IMR-90 (cell line): ENCODE data around the gene GABBR2. TPM values are rescaled to one million over a fixed set of nuclear protein-coding genes. Genes with fewer than 3 reads are reported as not detected.

Experiments
- ATAC-seq: fragments of 200-7000 bp; cut with Tn5 transposase; 2 replicates; pipeline ENCODE4 v1.9.1; 2020; ENCODE audit warnings: low read depth, mild to moderate bottlenecking, moderate library complexity
- BruUV-seq: library from RNA; stranded (reverse); fragments of 400-500 nt; replicated peaks from 2 replicates; lab custom pipeline; 2021; lab: Mats Ljungman, UMichigan
- CTCF ChIA-PET: fragments of 300-600 bp; formaldehyde crosslinking; extraction: SDS; loops from one replicate; lab custom pipeline; 2021; ENCODE audit warnings: antibody characterized with exemption; lab: Yijun Ruan, JAX
- POLR2A ChIA-PET: fragments of 300-600 bp; sonication (Branson Sonifier 250); formaldehyde crosslinking; loops from one replicate; lab custom pipeline; 2022; ENCODE audit warnings: antibody characterized with exemption; ENCODE audit not compliant: unreplicated experiment; lab: Charles Lee
- DNase-seq: peaks from one replicate; pipeline ENCODE4 v3.0.0; 2013
- H2AFZ ChIP-seq: replicated peaks from 2 replicates; pipeline ENCODE3; 2013; ENCODE audit warnings: low read length, mild to moderate bottlenecking; ENCODE audit not compliant: poor library complexity
- H2AK5ac ChIP-seq: 2 replicates; pipeline ENCODE4 v1.6.1; 2013; ENCODE audit warnings: low read depth, low read length, inconsistent platforms
- H2AK9ac ChIP-seq: replicated peaks from 2 replicates; pipeline ENCODE3; 2013; ENCODE audit warnings: mild to moderate bottlenecking, low read depth, low read length, moderate library complexity; ENCODE audit not compliant: poor library complexity
- H2BK120ac ChIP-seq: 2 replicates; pipeline ENCODE4 v1.6.1; 2013; ENCODE audit warnings: low read depth, low read length, inconsistent platforms
- H2BK15ac ChIP-seq: 3 replicates; pipeline ENCODE4 v1.6.1; 2013; ENCODE audit warnings: low read depth, low read length, inconsistent platforms
- H2BK20ac ChIP-seq: 2 replicates; pipeline ENCODE4 v1.6.1; 2013; ENCODE audit warnings: low read depth, mild to moderate bottlenecking, inconsistent platforms, low read length, moderate library complexity
- H2BK5ac ChIP-seq: 2 replicates; pipeline ENCODE4 v1.6.1; 2013; ENCODE audit warnings: mild to moderate bottlenecking, low read depth, low read length, inconsistent platforms; ENCODE audit not compliant: poor library complexity, severe bottlenecking
- H3K14ac ChIP-seq: replicated peaks from 2 replicates; pipeline ENCODE4 v1.6.1; 2013; ENCODE audit warnings: low read depth, low read length, inconsistent platforms
- H3K18ac ChIP-seq: 2 replicates; pipeline ENCODE4 v1.6.1; 2013; ENCODE audit warnings: low read depth, low read length, control low read depth
- H3K23ac ChIP-seq: 2 replicates; pipeline ENCODE4 v1.6.1; 2013; ENCODE audit warnings: low read depth, low read length, inconsistent platforms
- H3K27ac ChIP-seq: 2 replicates; pipeline ENCODE4 v1.5.1; 2013; ENCODE audit warnings: mild to moderate bottlenecking, control low read depth, low read length; ENCODE audit not compliant: insufficient read depth
- H3K27me3 ChIP-seq: 2 replicates; pipeline ENCODE4 v1.6.1; 2013; ENCODE audit warnings: low read length; ENCODE audit not compliant: control insufficient read depth, insufficient read depth
- H3K36me3 ChIP-seq: 2 replicates; pipeline ENCODE4 v1.6.1; 2013; ENCODE audit warnings: low read length, mixed read lengths; ENCODE audit not compliant: control insufficient read depth, insufficient read depth
- H3K4ac ChIP-seq: 2 replicates; pipeline ENCODE4 v1.6.1; 2013; ENCODE audit warnings: low read depth, low read length, inconsistent platforms
- H3K4me1 ChIP-seq: 2 replicates; pipeline ENCODE4 v1.6.1; 2013; ENCODE audit warnings: low read length, mixed read lengths; ENCODE audit not compliant: control insufficient read depth, insufficient read depth
- H3K4me2 ChIP-seq: 2 replicates; pipeline ENCODE4 v1.6.1; 2013; ENCODE audit warnings: low read depth, mild to moderate bottlenecking, control low read depth, low read length, moderate library complexity
- H3K4me3 ChIP-seq: 2 replicates; pipeline ENCODE4 v1.5.1; 2013; ENCODE audit warnings: low read depth, mild to moderate bottlenecking, control low read depth, low read length, moderate library complexity; ENCODE audit not compliant: insufficient read depth
- H3K56ac ChIP-seq: 2 replicates; pipeline ENCODE4 v1.6.1; 2013; ENCODE audit warnings: low read length, inconsistent platforms; ENCODE audit not compliant: insufficient read depth; ENCODE audit errors: extremely low read depth
- H3K79me1 ChIP-seq, 2 experiments: 2 replicates each; pipeline ENCODE4 v1.6.1; 2013; ENCODE audit warnings: low read length in 2 of 2, inconsistent platforms in 1 of 2, low read depth in 1 of 2
- H3K9ac ChIP-seq: 2 replicates; pipeline ENCODE4 v1.6.1; 2013; ENCODE audit warnings: low read depth, low read length, control low read depth
- H3K9me1 ChIP-seq: 2 replicates; pipeline ENCODE4 v1.6.1; 2013; ENCODE audit warnings: low read length, inconsistent platforms; ENCODE audit not compliant: insufficient read depth
- H3K9me3 ChIP-seq: 2 replicates; pipeline ENCODE4 v1.6.1; 2013; ENCODE audit warnings: low read length; ENCODE audit not compliant: control insufficient read depth, insufficient read depth
- H4K20me1 ChIP-seq: 2 replicates; pipeline ENCODE4 v1.6.1; 2013; ENCODE audit warnings: low read length, inconsistent platforms; ENCODE audit not compliant: insufficient read depth
- H4K5ac ChIP-seq: 2 replicates; pipeline ENCODE4 v1.6.1; 2013; ENCODE audit warnings: mild to moderate bottlenecking, low read depth, low read length, control low read depth
- H4K8ac ChIP-seq, 2 experiments: 2 replicates each; pipeline ENCODE4 v1.6.1; 2013; ENCODE audit warnings: low read depth in 2 of 2, low read length in 2 of 2, control low read depth in 1 of 2, inconsistent platforms in 1 of 2
- H4K91ac ChIP-seq: 2 replicates; pipeline ENCODE4 v1.6.1; 2013; ENCODE audit warnings: low read depth, low read length, inconsistent platforms; ENCODE audit not compliant: insufficient read depth
- CHD1 ChIP-seq: IDR thresholded peaks from 2 replicates; pipeline ENCODE4 v1.6.1; 2012; ENCODE audit warnings: low read depth, low read length, improper control_type of control experiment
- FOS ChIP-seq: fragments of 150-350 bp; IDR thresholded peaks from 2 replicates; pipeline ENCODE4 v1.6.1; 2016; ENCODE audit warnings: low read depth, low read length
- MAZ ChIP-seq: IDR thresholded peaks from 2 replicates; pipeline ENCODE4 v1.6.1; 2012; ENCODE audit warnings: low read depth, mild to moderate bottlenecking, low read length, improper control_type of control experiment, moderate library complexity, borderline replicate concordance
- MXI1 ChIP-seq: IDR thresholded peaks from 2 replicates; pipeline ENCODE4 v1.6.1; 2012; ENCODE audit warnings: low read depth, mild to moderate bottlenecking, low read length, moderate library complexity, borderline replicate concordance
- NFE2L2 ChIP-seq: fragments of 150-350 bp; IDR thresholded peaks from 2 replicates; pipeline ENCODE4 v1.6.1; 2016; ENCODE audit warnings: low read depth, mild to moderate bottlenecking, low read length
- RCOR1 ChIP-seq: IDR thresholded peaks from 2 replicates; pipeline ENCODE4 v1.6.1; 2012; ENCODE audit warnings: mild to moderate bottlenecking, low read length, improper control_type of control experiment; ENCODE audit not compliant: insufficient replicate concordance
- whole genome bisulfite sequencing, 2 experiments: methylation state at CpG; one replicate each; pipeline versions ENCODE4 v1.1.5 to v1.1.7; 2013; ENCODE audit warnings: missing lambda C conversion rate in 2 of 2; ENCODE audit not compliant: insufficient read length in 1 of 2; ENCODE audit errors: extremely low coverage in 2 of 2; 5-methylcytosine and 5-hydroxymethylcytosine counted together
- dilution Hi-C: fragments of 300-500 bp; cut with HindIII; formaldehyde crosslinking; loops from one replicate; pipeline ENCODE4 v1.14.3; 2018; ENCODE audit warnings: low sequenced_read_pairs; ENCODE audit not compliant: unreplicated experiment
- in situ Hi-C: fragments of 300-500 bp; cut with MboI; formaldehyde crosslinking; loops from 3 replicates; pipeline ENCODE4 v1.14.3; 2019; ENCODE audit warnings: low sequenced_read_pairs, inconsistent platforms, mixed read lengths
- intact Hi-C: fragments of 100-400 bp; cut with micrococcal nuclease; formaldehyde crosslinking; loops from 2 replicates; pipeline ENCODE4 v1.10.0; 2022
- polyA plus RNA-seq, 3 experiments: library from polyadenylated mRNA; depleted of rRNA; stranded (reverse); fragments of >200 nt; gene quantifications; 2 replicates each; pipeline ENCODE4 v1.2.3, GENCODE V29; 2012; ENCODE audit warnings: low replicate concordance in 1 of 3
- total RNA-seq: library from RNA; depleted of rRNA; stranded (reverse); fragments of >200 nt; gene quantifications from 2 replicates; pipeline ENCODE4 v1.2.3, GENCODE V29; 2012
- TF ChIP-seq, protein P1 (sequence below): fragments of 150-350 bp; IDR thresholded peaks from 2 replicates; pipeline ENCODE4 v1.6.1; 2017; ENCODE audit warnings: mild to moderate bottlenecking, antibody characterized with exemption, low read length, low read depth

The GABBR2 gene
- total and polyA plus RNA-seq, 2 of the 4 experiments (the other 2 are of a cell fraction): 14.2 to 20.3 TPM

GRCh38 chr9:98438666-98439065 lies 270.1 kb downstream of the GABBR2 start:
- Histone ChIP-seq H2BK120ac (no peak overlapping the region), H4K91ac (no peak overlapping the region), H3K79me1 (no peaks in the 10 kb centered on the region), H3K4me2 (no peak overlapping the region), H2AFZ (no peak overlapping the region), H3K9me1 (no peaks in the 10 kb centered on the region), H4K5ac (no peak overlapping the region), H3K9ac (no peak overlapping the region), H3K4ac (no peak overlapping the region), H3K4me1 (peaks cover 2% of the 10 kb centered on the region; the same call in 1 of the 2 replicates), H3K36me3 (peaks cover 1% of the 10 kb centered on the region; the same call in 1 of the 2 replicates), H3K27ac (no peak overlapping the region), H3K23ac (no peak overlapping the region), H2BK5ac (no peak overlapping the region), H3K27me3 (0 out of 2 replicates have a peak, but pooled peaks cover 3% of the 10 kb centered on the region), H4K8ac (no peak overlapping the region), H4K20me1 (no peaks in the 10 kb centered on the region), H2AK5ac (no peak overlapping the region), H3K9me3 (no peaks in the 10 kb centered on the region), H2AK9ac (no peak overlapping the region), H3K18ac (no peak overlapping the region), H2BK15ac (no peak overlapping the region), H3K4me3 (no peak overlapping the region), H2BK20ac (no peak overlapping the region), H3K14ac (no peak overlapping the region), H3K56ac (no peak overlapping the region)
- no TSS peak for BruUV-seq
- in situ Hi-C loops (no loop called here), dilution Hi-C loops (no loop called here), intact Hi-C loops (no loop called here)
- no CpG with 5 or more reads among the region's 3 CpGs for whole genome bisulfite sequencing, 2 experiments
- DNase-seq: peak; percentile 71
- POLR2A ChIA-PET: no interaction called here
- no peak for TF ChIP-seq MAZ
- TF ChIP-seq RCOR1: no peak
- TF ChIP-seq CHD1: no peak
- no peak for TF ChIP-seq MXI1
- TF ChIP-seq FOS: no peak
- no peak for TF ChIP-seq NFE2L2
- TF ChIP-seq, protein P1, sequence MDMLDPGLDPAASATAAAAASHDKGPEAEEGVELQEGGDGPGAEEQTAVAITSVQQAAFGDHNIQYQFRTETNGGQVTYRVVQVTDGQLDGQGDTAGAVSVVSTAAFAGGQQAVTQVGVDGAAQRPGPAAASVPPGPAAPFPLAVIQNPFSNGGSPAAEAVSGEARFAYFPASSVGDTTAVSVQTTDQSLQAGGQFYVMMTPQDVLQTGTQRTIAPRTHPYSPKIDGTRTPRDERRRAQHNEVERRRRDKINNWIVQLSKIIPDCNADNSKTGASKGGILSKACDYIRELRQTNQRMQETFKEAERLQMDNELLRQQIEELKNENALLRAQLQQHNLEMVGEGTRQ: no peak
- ATAC-seq: no peak
- CTCF ChIA-PET: no interaction called here
